PC-3 (cell line): ENCODE data around the gene PMIS2. TPM values are rescaled to one million over a fixed set of nuclear protein-coding genes. Genes with fewer than 3 reads are reported as not detected.

ENCODE experiments used
- ATAC-seq: fragments of 200-7000 bp; cut with Tn5 transposase; 2 replicates; pipeline ENCODE4 v1.9.1; 2020; ENCODE audit warnings: mild to moderate bottlenecking, moderate library complexity
- BruUV-seq: library from RNA; stranded (reverse); fragments of 400-500 nt; replicated peaks from 2 replicates; lab custom pipeline; 2021; lab: Mats Ljungman, UMichigan
- CTCF ChIA-PET: fragments of 300-600 bp; sonication (Branson Sonifier 250); formaldehyde crosslinking; loops from one replicate; lab custom pipeline; 2022; ENCODE audit warnings: antibody characterized with exemption; lab: Charles Lee
- POLR2A ChIA-PET: fragments of 300-600 bp; sonication (Branson Sonifier 250); formaldehyde crosslinking; loops from one replicate; lab custom pipeline; 2022; ENCODE audit warnings: antibody characterized with exemption; ENCODE audit not compliant: unreplicated experiment; lab: Charles Lee
- DNase-seq: peaks from one replicate; pipeline ENCODE4 v3.0.0-alpha.2; 2015
- H2AFZ ChIP-seq: fragments of 300-600 bp; sonication (generic); 2 replicates; pipeline ENCODE4 v1.6.0; 2016; ENCODE audit warnings: antibody characterized with exemption, low read length
- H3F3A ChIP-seq: fragments of 300-600 bp; sonication (generic); one replicate; pipeline ENCODE4 v1.6.0; 2017; ENCODE audit warnings: antibody characterized with exemption, low read length, control low read depth, mild to moderate bottlenecking; ENCODE audit not compliant: unreplicated experiment
- H3K27ac ChIP-seq: fragments of 300-600 bp; sonication (generic); 2 replicates; pipeline ENCODE4 v1.5.1; 2016; ENCODE audit warnings: mild to moderate bottlenecking, low read length
- H3K27me3 ChIP-seq: fragments of 300-600 bp; sonication (generic); 2 replicates; pipeline ENCODE4 v1.6.1; 2016; ENCODE audit warnings: low read length, mixed read lengths
- H3K36me3 ChIP-seq: fragments of 300-600 bp; sonication (generic); 2 replicates; pipeline ENCODE4 v1.6.1; 2016; ENCODE audit warnings: low read depth, mixed run types, low read length, mixed read lengths
- H3K4me1 ChIP-seq: fragments of 300-600 bp; sonication (generic); 2 replicates; pipeline ENCODE4 v1.5.1; 2016; ENCODE audit warnings: low read length; ENCODE audit not compliant: insufficient read depth
- H3K4me2 ChIP-seq: fragments of 300-600 bp; sonication (generic); 2 replicates; pipeline ENCODE4 v1.6.0; 2016; ENCODE audit warnings: low read length
- H3K4me3 ChIP-seq: fragments of 300-600 bp; sonication (generic); 2 replicates; pipeline ENCODE4 v1.5.1; 2016; ENCODE audit warnings: mild to moderate bottlenecking, low read length, mixed read lengths
- H3K79me2 ChIP-seq: fragments of 300-600 bp; sonication (generic); 2 replicates; pipeline ENCODE4 v1.6.1; 2017; ENCODE audit warnings: low read length, mixed read lengths
- H3K9ac ChIP-seq: fragments of 300-600 bp; sonication (generic); 2 replicates; pipeline ENCODE4 v1.6.0; 2016; ENCODE audit warnings: mild to moderate bottlenecking, low read length
- H3K9me2 ChIP-seq: fragments of 300-600 bp; sonication (generic); replicated peaks from 2 replicates; pipeline ENCODE4 v1.6.1; 2016; ENCODE audit warnings: mixed run types, low read length, mixed read lengths
- H3K9me3 ChIP-seq: fragments of 300-600 bp; sonication (generic); 2 replicates; pipeline ENCODE4 v1.6.1; 2016; ENCODE audit warnings: low read length, mixed read lengths
- H4K20me1 ChIP-seq: fragments of 300-600 bp; sonication (generic); 2 replicates; pipeline ENCODE4 v1.6.1; 2016; ENCODE audit warnings: low read length, mixed read lengths
- EZH2 ChIP-seq: fragments of 300-600 bp; sonication (generic); IDR thresholded peaks from one replicate; pipeline ENCODE4 v1.6.1; 2017; ENCODE audit warnings: antibody characterized with exemption, mild to moderate bottlenecking, low read length; ENCODE audit not compliant: unreplicated experiment
- EZH2phosphoT487 ChIP-seq: fragments of 300-600 bp; sonication (generic); IDR thresholded peaks from 2 replicates; pipeline ENCODE4 v1.6.1; 2018; ENCODE audit warnings: mild to moderate bottlenecking, antibody characterized with exemption, low read length, borderline replicate concordance
- intact Hi-C: fragments of 100-400 bp; cut with micrococcal nuclease; formaldehyde crosslinking; loops from 2 replicates; pipeline ENCODE4 v1.9.0; 2023
- total RNA-seq: library from RNA; depleted of rRNA; stranded (reverse); fragments of >200 nt; gene quantifications from 2 replicates; pipeline ENCODE4 v1.2.3, GENCODE V29; 2014
- TF ChIP-seq, protein P1 (sequence below): fragments of 300-600 bp; sonication (generic); conservative IDR thresholded peaks from 2 replicates; pipeline ENCODE4 v1.5.1; 2017; ENCODE audit warnings: antibody characterized with exemption, low read depth, mild to moderate bottlenecking, low read length

Gene PMIS2
- total RNA-seq, 1 experiment from 2014 or later: not detected

DNA sequence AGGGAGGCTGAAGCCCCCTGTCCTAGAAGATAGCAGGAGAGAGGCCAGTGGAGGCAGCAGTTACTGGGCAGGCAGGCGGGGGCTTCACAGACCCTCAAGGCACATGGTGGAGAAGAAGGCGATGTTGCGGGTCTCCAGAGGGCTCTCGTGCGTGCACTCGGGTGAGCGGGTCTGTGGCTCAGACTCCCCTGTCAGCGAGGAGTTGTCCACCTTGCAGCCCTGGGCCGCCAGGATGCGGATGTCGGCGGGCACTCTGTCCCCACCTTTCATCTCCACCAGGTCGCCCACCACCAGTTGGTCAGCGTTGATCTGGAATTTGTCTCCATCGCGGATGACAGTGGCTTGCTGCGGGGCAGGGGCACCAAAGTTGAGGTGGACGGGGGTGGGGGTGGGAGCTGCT is 25.7 kb upstream of the PMIS2 start:
- H3K36me3 ChIP-seq: no peaks in the 10 kb centered on the region
- no peak for ATAC-seq
- TF ChIP-seq EZH2 (no peak), EZH2phosphoT487 (no peak)
- TF ChIP-seq, protein P1, sequence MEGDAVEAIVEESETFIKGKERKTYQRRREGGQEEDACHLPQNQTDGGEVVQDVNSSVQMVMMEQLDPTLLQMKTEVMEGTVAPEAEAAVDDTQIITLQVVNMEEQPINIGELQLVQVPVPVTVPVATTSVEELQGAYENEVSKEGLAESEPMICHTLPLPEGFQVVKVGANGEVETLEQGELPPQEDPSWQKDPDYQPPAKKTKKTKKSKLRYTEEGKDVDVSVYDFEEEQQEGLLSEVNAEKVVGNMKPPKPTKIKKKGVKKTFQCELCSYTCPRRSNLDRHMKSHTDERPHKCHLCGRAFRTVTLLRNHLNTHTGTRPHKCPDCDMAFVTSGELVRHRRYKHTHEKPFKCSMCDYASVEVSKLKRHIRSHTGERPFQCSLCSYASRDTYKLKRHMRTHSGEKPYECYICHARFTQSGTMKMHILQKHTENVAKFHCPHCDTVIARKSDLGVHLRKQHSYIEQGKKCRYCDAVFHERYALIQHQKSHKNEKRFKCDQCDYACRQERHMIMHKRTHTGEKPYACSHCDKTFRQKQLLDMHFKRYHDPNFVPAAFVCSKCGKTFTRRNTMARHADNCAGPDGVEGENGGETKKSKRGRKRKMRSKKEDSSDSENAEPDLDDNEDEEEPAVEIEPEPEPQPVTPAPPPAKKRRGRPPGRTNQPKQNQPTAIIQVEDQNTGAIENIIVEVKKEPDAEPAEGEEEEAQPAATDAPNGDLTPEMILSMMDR: no peak
- no peak overlapping the region for H3K9ac ChIP-seq
- no peak overlapping the region for H3K4me2 ChIP-seq
- no peak overlapping the region for H2AFZ ChIP-seq
- H3F3A ChIP-seq: no peaks in the 10 kb centered on the region
- ChIA-PET CTCF (no interaction called here), POLR2A (no interaction called here)
- no peak for DNase-seq
- no peak overlapping the region for H3K4me3 ChIP-seq
- H3K27ac ChIP-seq: no peak overlapping the region
- BruUV-seq: no TSS peak
- no peaks in the 10 kb centered on the region for H3K27me3 ChIP-seq
- no peaks in the 10 kb centered on the region for H3K9me3 ChIP-seq
- no peaks in the 10 kb centered on the region for H3K4me1 ChIP-seq
- H4K20me1 ChIP-seq: no peaks in the 10 kb centered on the region
- H3K79me2 ChIP-seq: no peaks in the 10 kb centered on the region
- no peaks in the 10 kb centered on the region for H3K9me2 ChIP-seq
- intact Hi-C loops: no loop called here

DNA sequence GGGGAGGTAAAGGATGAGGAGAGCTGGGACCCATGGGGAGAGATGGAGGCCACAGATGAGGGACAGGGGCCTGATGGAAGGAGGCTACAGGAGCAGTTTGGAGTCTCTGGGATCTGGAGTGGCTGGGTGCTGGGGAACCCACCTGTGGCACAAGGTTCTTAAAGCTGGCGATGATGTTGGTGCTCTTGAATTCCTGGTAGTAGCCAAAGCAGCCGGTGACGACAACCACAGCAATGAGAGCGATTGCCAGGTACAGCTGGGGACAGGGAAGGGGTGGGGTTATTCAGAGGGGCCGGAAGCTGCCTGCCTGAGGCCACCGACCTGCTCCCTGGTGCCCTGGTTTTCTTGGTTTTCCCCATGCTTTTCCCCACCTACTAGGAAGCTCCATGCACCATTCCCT is 25.3 kb upstream of the PMIS2 start:
- Histone ChIP-seq H3K36me3 (no peaks in the 10 kb centered on the region), H2AFZ (no peak overlapping the region), H3K4me1 (no peaks in the 10 kb centered on the region), H3K27me3 (no peaks in the 10 kb centered on the region), H3K4me3 (no peak overlapping the region), H3K79me2 (no peaks in the 10 kb centered on the region), H3K9ac (no peak overlapping the region), H3K27ac (no peak overlapping the region), H3K9me2 (no peaks in the 10 kb centered on the region), H3F3A (no peaks in the 10 kb centered on the region), H4K20me1 (no peaks in the 10 kb centered on the region), H3K4me2 (no peak overlapping the region), H3K9me3 (no peaks in the 10 kb centered on the region)
- ATAC-seq (no peak), DNase-seq (no peak)
- intact Hi-C loops: no loop called here
- BruUV-seq: no TSS peak
- TF ChIP-seq, protein P1: no peak
- TF ChIP-seq EZH2 (no peak), EZH2phosphoT487 (no peak)
- CTCF ChIA-PET: no interaction called here
- POLR2A ChIA-PET: no interaction called here

GRCh38 chr19:35561436-35561835 is 24.5 kb upstream of the PMIS2 start:
- intact Hi-C loops: no loop called here
- Histone ChIP-seq H3K27me3 (no peaks in the 10 kb centered on the region), H3K9ac (no peak overlapping the region), H4K20me1 (no peaks in the 10 kb centered on the region), H3K9me3 (no peaks in the 10 kb centered on the region), H2AFZ (no peak overlapping the region), H3F3A (no peaks in the 10 kb centered on the region), H3K36me3 (no peaks in the 10 kb centered on the region), H3K9me2 (no peaks in the 10 kb centered on the region), H3K27ac (no peak overlapping the region), H3K4me1 (no peaks in the 10 kb centered on the region), H3K4me3 (no peak overlapping the region), H3K79me2 (no peaks in the 10 kb centered on the region), H3K4me2 (no peak overlapping the region)
- ATAC-seq (no peak), DNase-seq (no peak)
- no TSS peak for BruUV-seq
- POLR2A ChIA-PET: no interaction called here
- CTCF ChIA-PET: no interaction called here
- TF ChIP-seq, protein P1: no peak
- TF ChIP-seq EZH2phosphoT487: no peak
- TF ChIP-seq EZH2: no peak
